ENCODE results near the gene TOP1.

The TOP1 gene

DNA sequence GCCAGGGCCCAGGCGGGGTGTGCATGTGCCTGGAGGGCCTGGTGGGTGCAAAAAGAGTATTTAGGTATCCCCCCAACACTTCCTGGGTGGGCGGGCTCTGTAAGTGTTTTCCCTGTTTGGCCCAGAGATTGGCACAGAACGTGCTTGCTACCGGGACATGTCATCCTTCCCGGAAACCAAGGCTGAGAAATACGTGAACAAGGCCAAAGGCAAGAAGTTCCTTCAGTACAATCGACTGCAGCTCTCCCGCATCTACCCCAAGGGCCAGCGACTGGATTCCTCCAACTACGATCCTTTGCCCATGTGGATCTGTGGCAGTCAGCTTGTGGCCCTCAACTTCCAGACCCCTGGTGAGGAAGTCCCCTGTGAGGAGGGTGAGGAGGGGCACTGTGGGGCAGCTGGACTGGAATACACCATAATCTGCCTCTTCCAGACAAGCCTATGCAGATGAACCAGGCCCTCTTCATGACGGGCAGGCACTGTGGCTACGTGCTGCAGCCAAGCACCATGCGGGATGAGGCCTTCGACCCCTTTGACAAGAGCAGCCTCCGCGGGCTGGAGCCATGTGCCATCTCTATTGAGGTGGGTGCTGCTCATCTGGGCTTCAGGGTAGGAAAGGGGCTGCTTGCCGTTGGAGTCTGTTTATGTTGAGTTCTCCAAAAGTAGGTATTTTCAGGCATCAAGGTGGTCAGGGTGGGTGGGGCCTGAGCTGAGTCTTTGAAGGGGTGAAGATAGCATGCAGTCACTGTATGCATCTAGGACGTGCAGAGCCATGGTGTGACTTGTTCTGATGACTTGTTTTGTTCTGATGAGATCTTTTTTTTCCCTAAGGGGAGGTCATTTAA lies 143.9 kb downstream of the TOP1 start:
- no peak for DNase-seq

GRCh38 chr20:41173161-41173721 lies 144.6 kb downstream of the TOP1 start:
- no peak for DNase-seq

DNA sequence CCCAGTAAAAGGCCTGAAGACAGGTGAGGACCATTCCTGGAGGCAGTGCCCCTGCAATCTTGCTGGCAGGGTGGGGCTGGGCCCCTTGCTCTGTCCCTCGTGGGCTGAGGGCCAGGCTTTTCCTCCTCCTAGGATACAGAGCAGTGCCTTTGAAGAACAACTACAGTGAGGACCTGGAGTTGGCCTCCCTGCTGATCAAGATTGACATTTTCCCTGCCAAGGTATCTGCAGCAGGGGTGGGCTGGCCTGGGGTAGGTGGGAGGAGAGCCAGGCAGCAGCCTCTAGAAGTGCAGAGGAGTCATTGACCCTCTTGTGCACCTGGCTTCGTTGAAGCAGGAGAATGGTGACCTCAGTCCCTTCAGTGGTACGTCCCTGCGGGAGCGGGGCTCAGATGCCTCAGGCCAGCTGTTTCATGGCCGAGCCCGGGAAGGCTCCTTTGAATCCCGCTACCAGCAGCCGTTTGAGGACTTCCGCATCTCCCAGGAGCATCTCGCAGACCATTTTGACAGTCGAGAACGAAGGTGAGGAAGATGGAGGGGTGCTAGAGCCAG lies 145.2 kb downstream of the TOP1 start:
- DNase-seq: no peak
